Activated B cell treated with CpG ODN at 0.5 μM for 24 hours (primary cell): Measurements from ENCODE around the gene MAEA. TPM values are rescaled to one million over a fixed set of nuclear protein-coding genes. Genes with fewer than 3 reads are reported as not detected.

Source experiments
- ATAC-seq: fragments of 200-7000 bp; cut with Tn5 transposase; one replicate; pipeline ENCODE4 v1.10.0; 2021; ENCODE audit warnings: low read depth, mild to moderate bottlenecking, moderate library complexity
- CTCF ChIA-PET: fragments of 350-600 bp; sonication (Branson Sonifier 250); formaldehyde crosslinking; loops from one replicate; lab custom pipeline; 2021; ENCODE audit warnings: antibody characterized with exemption; lab: Charles Lee
- POLR2A ChIA-PET: fragments of 350-600 bp; sonication (Branson Sonifier 250); formaldehyde crosslinking; loops from one replicate; lab custom pipeline; 2021; ENCODE audit warnings: antibody characterized with exemption; lab: Charles Lee
- DNase-seq: peaks from one replicate; pipeline ENCODE4 v3.0.0; 2022
- H3K27ac Mint-ChIP-seq: one replicate; pipeline ENCODE4 v1.8.0; 2020; ENCODE audit warnings: mixed read lengths
- H3K27me3 Mint-ChIP-seq: one replicate; pipeline ENCODE4 v1.8.0; 2021; ENCODE audit warnings: mixed read lengths
- H3K36me3 Mint-ChIP-seq: one replicate; pipeline ENCODE4 v1.8.0; 2021; ENCODE audit warnings: low read depth, mixed read lengths
- H3K4me1 Mint-ChIP-seq: one replicate; pipeline ENCODE4 v1.8.0; 2021; ENCODE audit warnings: mixed read lengths
- H3K4me3 Mint-ChIP-seq: one replicate; pipeline ENCODE4 v1.8.0; 2020; ENCODE audit warnings: mild to moderate bottlenecking, mixed read lengths
- H3K9me3 Mint-ChIP-seq: one replicate; pipeline ENCODE4 v1.8.0; 2020; ENCODE audit warnings: mixed read lengths
- intact Hi-C: fragments of 100-400 bp; cut with micrococcal nuclease; formaldehyde crosslinking; loops from one replicate; pipeline ENCODE4 v1.15.1; 2024
- total RNA-seq: library from RNA; stranded (reverse); gene quantifications from 2 replicates; pipeline ENCODE4 v1.2.3, GENCODE V29; 2022
- TF ChIP-seq, protein P1 (sequence below): fragments of 200-600 bp; IDR thresholded peaks from one replicate; pipeline ENCODE4 v1.8.0; 2022; ENCODE audit warnings: antibody characterized with exemption, mild to moderate bottlenecking

Gene MAEA
- total RNA-seq, 1 donor from 2014 or later, result 73.7 TPM

DNA sequence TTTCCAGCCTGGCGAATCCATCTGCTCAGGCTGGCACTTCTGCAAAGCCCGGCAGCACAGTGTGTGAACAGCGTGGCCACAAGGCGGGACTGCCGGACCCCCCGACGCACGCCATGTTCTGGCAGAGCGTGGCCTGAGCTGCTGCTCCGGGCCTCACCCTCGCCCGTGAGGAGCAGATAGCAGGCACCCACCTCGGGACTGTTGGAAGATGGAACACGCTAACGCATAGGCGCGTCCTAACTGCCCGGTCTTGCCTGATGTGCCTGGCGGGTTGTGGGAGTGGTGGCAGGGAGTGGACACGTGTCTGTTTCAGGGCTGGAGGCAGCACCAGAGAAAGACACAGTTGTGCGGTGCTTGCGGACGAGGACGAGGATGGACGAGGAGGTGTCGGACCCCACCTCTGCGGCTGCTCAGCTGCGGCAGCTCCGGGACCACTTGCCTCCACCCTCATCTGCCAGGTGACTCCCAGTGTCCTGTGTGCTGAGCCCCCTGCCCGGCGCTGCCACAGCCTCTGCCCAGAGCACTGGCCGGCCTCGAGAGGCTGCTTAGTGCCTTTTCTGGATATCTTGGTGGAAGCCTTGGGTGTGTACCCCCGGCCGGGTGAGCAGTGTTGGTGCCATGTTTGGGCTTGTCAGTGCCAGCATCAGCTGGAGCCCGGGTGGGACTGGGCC, 85.5 kb downstream of the MAEA start:
- Mint-ChIP-seq H3K4me1 (no peaks in the 10 kb centered on the region), H3K9me3 (no peaks in the 10 kb centered on the region), H3K27me3 (no peaks in the 10 kb centered on the region), H3K27ac (no peak overlapping the region), H3K36me3 (peaks cover 27% of the 10 kb centered on the region), H3K4me3 (no peak overlapping the region)
- ATAC-seq (no peak), DNase-seq (no peak)
- intact Hi-C loops, result no loop called here
- ChIA-PET CTCF (no interaction called here), POLR2A (no interaction called here)
- TF ChIP-seq, protein P1, sequence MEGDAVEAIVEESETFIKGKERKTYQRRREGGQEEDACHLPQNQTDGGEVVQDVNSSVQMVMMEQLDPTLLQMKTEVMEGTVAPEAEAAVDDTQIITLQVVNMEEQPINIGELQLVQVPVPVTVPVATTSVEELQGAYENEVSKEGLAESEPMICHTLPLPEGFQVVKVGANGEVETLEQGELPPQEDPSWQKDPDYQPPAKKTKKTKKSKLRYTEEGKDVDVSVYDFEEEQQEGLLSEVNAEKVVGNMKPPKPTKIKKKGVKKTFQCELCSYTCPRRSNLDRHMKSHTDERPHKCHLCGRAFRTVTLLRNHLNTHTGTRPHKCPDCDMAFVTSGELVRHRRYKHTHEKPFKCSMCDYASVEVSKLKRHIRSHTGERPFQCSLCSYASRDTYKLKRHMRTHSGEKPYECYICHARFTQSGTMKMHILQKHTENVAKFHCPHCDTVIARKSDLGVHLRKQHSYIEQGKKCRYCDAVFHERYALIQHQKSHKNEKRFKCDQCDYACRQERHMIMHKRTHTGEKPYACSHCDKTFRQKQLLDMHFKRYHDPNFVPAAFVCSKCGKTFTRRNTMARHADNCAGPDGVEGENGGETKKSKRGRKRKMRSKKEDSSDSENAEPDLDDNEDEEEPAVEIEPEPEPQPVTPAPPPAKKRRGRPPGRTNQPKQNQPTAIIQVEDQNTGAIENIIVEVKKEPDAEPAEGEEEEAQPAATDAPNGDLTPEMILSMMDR, result no peak

DNA sequence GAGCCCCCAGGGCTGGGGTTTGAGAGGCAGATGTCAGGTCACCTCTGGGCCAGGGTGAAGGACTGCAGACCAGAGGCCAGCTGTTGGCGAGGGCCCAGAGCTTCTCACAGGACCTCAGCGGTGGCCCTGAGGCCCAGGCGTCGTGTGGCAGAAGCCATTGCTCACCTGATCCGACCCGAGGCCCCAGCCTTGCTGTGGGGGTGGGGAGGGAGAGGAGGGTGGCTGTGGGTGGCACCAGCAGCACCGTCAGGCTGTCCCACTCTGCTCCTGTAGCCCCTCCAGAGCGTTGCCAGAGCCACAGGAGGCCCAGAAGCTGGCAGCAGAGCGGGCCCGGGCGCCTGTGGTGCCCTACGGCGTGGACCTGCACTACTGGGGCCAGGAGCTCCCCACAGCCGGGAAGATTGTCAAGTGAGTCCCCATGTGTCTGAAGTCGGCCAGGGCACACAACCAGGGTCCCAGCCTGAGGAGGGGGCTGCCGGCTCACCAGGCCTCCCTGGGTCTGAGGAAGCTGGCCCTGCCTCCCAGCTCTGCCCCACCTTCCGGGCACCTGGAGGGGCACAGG, 86.2 kb downstream of the MAEA start:
- peaks cover 27% of the 10 kb centered on the region for H3K36me3 Mint-ChIP-seq
- ChIA-PET CTCF (no interaction called here), POLR2A (no interaction called here)
- DNase-seq, result no peak
- TF ChIP-seq, protein P1, result no peak
- H3K27ac Mint-ChIP-seq, result no peak overlapping the region
- H3K4me3 Mint-ChIP-seq, result no peak overlapping the region
- H3K27me3 Mint-ChIP-seq, result no peaks in the 10 kb centered on the region
- no peaks in the 10 kb centered on the region for H3K4me1 Mint-ChIP-seq
- intact Hi-C loops, result no loop called here
- H3K9me3 Mint-ChIP-seq, result no peaks in the 10 kb centered on the region
- no peak for ATAC-seq

DNA sequence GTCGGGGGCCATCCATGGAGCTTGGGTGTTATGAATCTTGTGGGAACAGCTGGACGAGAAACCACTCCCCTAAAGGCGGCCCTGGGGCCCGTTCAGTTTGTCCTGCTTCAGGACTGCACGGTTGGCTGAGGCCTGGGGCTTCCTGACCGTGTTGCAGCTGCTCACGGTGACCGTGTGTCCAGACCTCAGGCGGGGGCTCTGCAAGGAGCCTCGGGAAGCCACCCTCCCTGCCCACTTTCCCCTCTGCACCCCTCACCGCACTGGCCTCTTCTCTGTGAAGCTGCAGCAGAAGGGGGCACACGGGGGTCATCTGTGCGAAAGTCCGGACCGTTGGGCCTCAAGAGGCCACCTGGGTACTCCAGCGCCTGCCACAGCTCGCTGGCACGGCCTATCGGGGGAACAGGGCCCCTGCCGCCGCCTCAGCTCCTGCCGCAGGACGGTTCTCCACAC, 86.7 kb downstream of the MAEA start:
- Mint-ChIP-seq H3K4me1 (no peaks in the 10 kb centered on the region), H3K36me3 (peaks cover 23% of the 10 kb centered on the region), H3K27ac (no peak overlapping the region), H3K9me3 (no peaks in the 10 kb centered on the region), H3K4me3 (no peak overlapping the region), H3K27me3 (no peaks in the 10 kb centered on the region)
- TF ChIP-seq, protein P1, result no peak
- ChIA-PET CTCF (no interaction called here), POLR2A (no interaction called here)
- ATAC-seq (no peak), DNase-seq (no peak)
- intact Hi-C loops, result no loop called here

DNA sequence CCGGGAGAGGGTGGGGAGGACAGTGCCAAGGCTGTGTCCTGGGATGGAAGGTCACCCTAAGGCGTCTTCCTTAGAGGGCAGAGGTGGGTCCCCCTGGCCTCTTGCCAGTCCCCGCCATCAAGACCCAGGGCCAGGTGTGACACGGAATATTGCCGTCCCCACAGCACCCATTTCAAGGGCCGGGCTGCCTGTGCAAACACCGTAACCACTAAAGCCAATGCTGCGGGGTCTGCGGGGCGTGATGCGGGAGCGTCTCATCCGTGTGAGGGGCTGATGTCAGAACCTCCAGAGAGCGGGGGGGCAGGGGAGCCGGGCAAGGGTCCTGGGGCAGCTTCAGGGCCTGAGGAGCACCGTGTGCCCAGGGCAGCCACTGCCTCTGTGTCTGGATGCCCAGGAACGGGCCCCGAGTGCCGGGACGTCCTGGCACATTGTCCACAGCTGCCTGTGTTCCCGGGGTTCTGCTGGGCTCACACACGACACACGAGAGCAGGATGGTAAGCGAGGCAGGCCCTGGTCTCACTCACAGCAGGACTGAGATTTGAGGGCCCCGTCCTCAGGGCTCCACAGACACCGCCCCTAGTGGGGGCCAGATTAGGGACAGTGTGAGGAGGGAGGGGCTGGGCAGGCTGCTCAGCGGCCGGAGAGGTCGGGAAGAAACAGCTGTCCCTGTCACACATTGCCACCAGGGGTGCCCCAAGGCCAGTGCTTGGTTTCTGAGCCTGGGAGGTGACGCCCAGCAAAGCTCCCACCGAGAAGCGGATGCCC, 87.3 kb downstream of the MAEA start:
- TF ChIP-seq, protein P1, result no peak
- DNase-seq, result no peak
- ATAC-seq, result no peak
- H3K36me3 Mint-ChIP-seq, result peaks cover 20% of the 10 kb centered on the region
- no peak overlapping the region for H3K27ac Mint-ChIP-seq
- POLR2A ChIA-PET, result no interaction called here
- H3K9me3 Mint-ChIP-seq, result no peaks in the 10 kb centered on the region
- no peaks in the 10 kb centered on the region for H3K27me3 Mint-ChIP-seq
- no peak overlapping the region for H3K4me3 Mint-ChIP-seq
- CTCF ChIA-PET, result no interaction called here
- intact Hi-C loops, result no loop called here
- H3K4me1 Mint-ChIP-seq, result no peaks in the 10 kb centered on the region

DNA sequence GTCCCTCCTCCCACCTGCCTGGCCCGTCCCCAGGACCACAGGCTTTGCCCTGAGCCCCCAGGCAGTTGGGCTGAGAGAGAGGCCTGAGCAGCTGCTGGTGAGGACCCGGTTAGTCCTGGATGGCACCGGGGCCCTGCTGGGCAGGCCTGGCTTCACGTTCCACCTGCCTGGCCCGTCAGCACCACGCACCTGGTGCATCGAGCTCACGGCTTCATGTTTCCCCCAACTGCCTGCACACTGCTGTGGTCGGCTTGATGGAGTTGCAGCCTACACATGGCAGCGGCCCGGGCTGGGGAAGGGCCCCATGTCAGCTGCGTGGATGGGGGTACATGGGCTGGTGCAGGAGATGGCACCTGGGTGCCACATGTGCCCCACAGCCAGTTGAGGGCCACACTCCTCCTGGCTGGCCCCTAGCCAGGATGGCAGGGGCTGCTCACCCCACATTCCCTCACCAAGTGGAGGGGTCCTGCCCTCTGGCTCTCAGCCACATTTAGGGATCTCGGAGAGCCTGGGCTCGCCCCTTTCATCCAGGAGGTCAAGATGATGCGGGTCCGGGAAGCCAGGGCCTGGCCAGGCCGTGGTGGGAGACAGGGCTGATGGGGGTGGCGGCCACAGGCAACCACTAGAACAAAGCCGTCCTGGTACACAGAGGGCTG, 88.0 kb downstream of the MAEA start:
- Mint-ChIP-seq H3K4me3 (no peak overlapping the region), H3K9me3 (no peaks in the 10 kb centered on the region), H3K27me3 (no peaks in the 10 kb centered on the region), H3K36me3 (peaks cover 13% of the 10 kb centered on the region), H3K4me1 (no peaks in the 10 kb centered on the region), H3K27ac (no peak overlapping the region)
- TF ChIP-seq, protein P1, result no peak
- ATAC-seq (no peak), DNase-seq (no peak)
- CTCF ChIA-PET, result no interaction called here
- intact Hi-C loops, result no loop called here
- POLR2A ChIA-PET, result no interaction called here
